ENCODE data around the gene MIPOL1. TPM values are rescaled to one million over a fixed set of nuclear protein-coding genes. Genes with fewer than 3 reads are reported as not detected.

Gene MIPOL1
- total and polyA plus RNA-seq, 2 donors (not counting 3 experiments of a cell fraction or from before 2014, with no cell fraction given): 3.4 to 33.5 TPM

GRCh38 chr14:37480446-37481290 lies 282.9 kb downstream of the MIPOL1 start:
- DNase-seq (ENCODE audit: low read depth, low spot score): no peak
- no peak overlapping the region for H3K27ac ChIP-seq (ENCODE audit: insufficient read depth, low read depth, low read length)
- no peak for TF ChIP-seq EZH2 (IDR thresholded peaks at IDR 0.05; ENCODE audit: borderline replicate concordance, low read depth, low read length, severe bottlenecking)
- no peak for TF ChIP-seq CTCF (IDR thresholded peaks at IDR 0.05; ENCODE audit: extremely low read depth in 1 of 2, insufficient read depth in 1 of 2, low read depth in 1 of 2, low read length in 2 of 2)
- no peak for TF ChIP-seq JUN (IDR thresholded peaks at IDR 0.05; ENCODE audit: borderline replicate concordance, insufficient read depth, insufficient read length, low read depth)
- TF ChIP-seq MYC (IDR thresholded peaks at IDR 0.05; ENCODE audit: low read depth, low read length): no peak
- TF ChIP-seq POLR2AphosphoS5 (IDR thresholded peaks at IDR 0.05; ENCODE audit: insufficient read depth, low read depth, low read length): no peak
- no peak for TF ChIP-seq FOS (IDR thresholded peaks at IDR 0.05; ENCODE audit: borderline replicate concordance, insufficient read depth, low read length)
- TF ChIP-seq POLR2A (IDR thresholded peaks at IDR 0.05; ENCODE audit: low read depth, low read length): no peak
- TF ChIP-seq GATA2 (IDR thresholded peaks at IDR 0.05; ENCODE audit: insufficient read depth, insufficient read length, low read depth, low read length): no peak
- no peak for TF ChIP-seq MAX (IDR thresholded peaks at IDR 0.05; ENCODE audit: insufficient read depth, insufficient read length)
- no peak overlapping the region for H3K4me3 ChIP-seq (replicated peaks in 1 of 3; ENCODE audit: insufficient read depth in 1 of 3, low read depth in 1 of 3, low read length in 3 of 3)
- ChIA-PET CTCF (no interaction called here), POLR2A (no interaction called here)
- no peak overlapping the region for H3K4me2 ChIP-seq (ENCODE audit: insufficient read depth, low read length)
- H3K9ac ChIP-seq (replicated peaks; ENCODE audit: extremely low read depth, insufficient read depth, low read length): no peak overlapping the region
- intact Hi-C loops (cut with micrococcal nuclease) (no loop called here), dilution Hi-C loops (cut with MboI; ENCODE audit: extremely low pct_ligation_motif_present, low sequenced_read_pairs) (no loop called here)
- no peaks in the 10 kb centered on the region for H3K79me2 ChIP-seq (ENCODE audit: control insufficient read depth, insufficient read depth, low read length)
- no peaks in the 10 kb centered on the region for H3K36me3 ChIP-seq (ENCODE audit: control insufficient read depth in 2 of 2, extremely low read depth in 1 of 2, insufficient read depth in 2 of 2, low read length in 2 of 2)
- no peaks in the 10 kb centered on the region for H3K27me3 ChIP-seq (ENCODE audit: control insufficient read depth in 2 of 2, insufficient read depth in 2 of 2, low read length in 2 of 2)
- no TSS peak for BruUV-seq (replicated peaks)
- H3K9me1 ChIP-seq (replicated peaks; ENCODE audit: control insufficient read depth, extremely low read depth, insufficient read depth, low read length): peaks cover 3% of the 10 kb centered on the region
- H2AFZ ChIP-seq (ENCODE audit: low read depth, low read length): no peak overlapping the region
- H3K4me1 ChIP-seq (ENCODE audit: control insufficient read depth, extremely low read depth, insufficient read depth, low read length): no peaks in the 10 kb centered on the region
- FAIRE-seq: no peak
- H3K9me3 ChIP-seq (replicated peaks; ENCODE audit: control insufficient read depth, insufficient read depth, low read length): no peaks in the 10 kb centered on the region
- H4K20me1 ChIP-seq (replicated peaks; ENCODE audit: control insufficient read depth, extremely low read depth, insufficient read depth, low read length): no peaks in the 10 kb centered on the region
